Omental fat pad (tissue), 4 donors: ENCODE measurements around the gene QRFP. TPM values are rescaled to one million over a fixed set of nuclear protein-coding genes. Genes with fewer than 3 reads are reported as not detected.

Experiments used
- ATAC-seq: fragments of 150-250 bp; one replicate; pipeline ENCODE4 v1.9.1; 2016; ENCODE audit warnings: mild to moderate bottlenecking, moderate library complexity; ENCODE audit not compliant: low FRiP score
- DNase-seq: peaks from one replicate; pipeline ENCODE4 v3.0.0-alpha.2; 2019; ENCODE audit warnings: low spot score
- total RNA-seq, 4 donors: library from RNA; depleted of rRNA; stranded (reverse); fragments of >200 nt; gene quantifications; one replicate each; pipeline ENCODE4 v1.1.0, GENCODE V29; 2016
- TF ChIP-seq, protein P1 (sequence below), 3 donors: fragments of 450-650 bp; IDR thresholded peaks; one replicate each; pipeline ENCODE4 v1.5.1; 2016 to 2017; ENCODE audit warnings: antibody characterized with exemption in 3 of 3, mild to moderate bottlenecking in 3 of 3, moderate library complexity in 2 of 3

QRFP gene
- total RNA-seq, 4 donors from 2014 or later = not detected

- TF ChIP-seq, protein P1, sequence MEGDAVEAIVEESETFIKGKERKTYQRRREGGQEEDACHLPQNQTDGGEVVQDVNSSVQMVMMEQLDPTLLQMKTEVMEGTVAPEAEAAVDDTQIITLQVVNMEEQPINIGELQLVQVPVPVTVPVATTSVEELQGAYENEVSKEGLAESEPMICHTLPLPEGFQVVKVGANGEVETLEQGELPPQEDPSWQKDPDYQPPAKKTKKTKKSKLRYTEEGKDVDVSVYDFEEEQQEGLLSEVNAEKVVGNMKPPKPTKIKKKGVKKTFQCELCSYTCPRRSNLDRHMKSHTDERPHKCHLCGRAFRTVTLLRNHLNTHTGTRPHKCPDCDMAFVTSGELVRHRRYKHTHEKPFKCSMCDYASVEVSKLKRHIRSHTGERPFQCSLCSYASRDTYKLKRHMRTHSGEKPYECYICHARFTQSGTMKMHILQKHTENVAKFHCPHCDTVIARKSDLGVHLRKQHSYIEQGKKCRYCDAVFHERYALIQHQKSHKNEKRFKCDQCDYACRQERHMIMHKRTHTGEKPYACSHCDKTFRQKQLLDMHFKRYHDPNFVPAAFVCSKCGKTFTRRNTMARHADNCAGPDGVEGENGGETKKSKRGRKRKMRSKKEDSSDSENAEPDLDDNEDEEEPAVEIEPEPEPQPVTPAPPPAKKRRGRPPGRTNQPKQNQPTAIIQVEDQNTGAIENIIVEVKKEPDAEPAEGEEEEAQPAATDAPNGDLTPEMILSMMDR (IDR thresholded peaks at IDR 0.05) = peak in 1 of 3 donors; percentile 50
- peak; percentile 44 for ATAC-seq
- DNase-seq = peak; percentile 43
Measured at GRCh38 chr9:130940693-130941576, 44.3 kb upstream of the QRFP start.

- ATAC-seq = no peak
- TF ChIP-seq, protein P1 (IDR thresholded peaks at IDR 0.05) = no peak
- no peak for DNase-seq
Measured at GRCh38 chr9:130940027-130940549, 43.5 kb upstream of the QRFP start.

DNA sequence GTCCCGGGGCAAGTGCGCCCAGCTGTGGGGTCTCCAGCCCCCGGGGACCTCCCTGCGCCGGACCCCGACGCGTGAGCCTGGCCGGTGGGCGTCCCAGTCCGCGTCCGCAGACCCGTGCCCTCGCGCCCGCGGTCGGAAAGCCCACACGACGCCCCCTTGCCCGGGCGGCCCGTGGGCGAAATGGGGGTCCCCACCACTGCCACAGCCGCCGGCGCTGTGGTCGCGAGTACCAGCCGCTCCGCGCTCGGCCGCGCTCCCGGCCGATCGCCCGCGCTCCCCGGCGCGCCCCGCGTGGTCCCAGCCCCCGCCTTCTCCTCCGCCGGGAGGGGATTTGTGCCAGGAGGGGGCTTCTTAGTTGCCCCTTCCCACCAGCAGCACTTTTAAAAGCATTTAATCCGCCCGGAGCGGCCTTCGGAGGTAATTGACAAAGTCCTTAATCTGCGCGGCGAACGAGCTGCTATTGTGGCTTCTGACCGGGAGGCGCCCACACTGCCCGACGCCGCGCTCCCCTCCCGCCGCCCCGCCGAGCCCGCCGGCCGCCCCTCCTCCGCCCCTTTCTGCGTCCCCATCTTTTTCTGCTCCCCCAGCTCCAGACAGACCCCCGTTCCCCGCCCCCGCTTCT, 42.9 kb upstream of the QRFP start:
- TF ChIP-seq, protein P1 (IDR thresholded peaks at IDR 0.05) = no peak
- DNase-seq (no peak), ATAC-seq (no peak)

DNA sequence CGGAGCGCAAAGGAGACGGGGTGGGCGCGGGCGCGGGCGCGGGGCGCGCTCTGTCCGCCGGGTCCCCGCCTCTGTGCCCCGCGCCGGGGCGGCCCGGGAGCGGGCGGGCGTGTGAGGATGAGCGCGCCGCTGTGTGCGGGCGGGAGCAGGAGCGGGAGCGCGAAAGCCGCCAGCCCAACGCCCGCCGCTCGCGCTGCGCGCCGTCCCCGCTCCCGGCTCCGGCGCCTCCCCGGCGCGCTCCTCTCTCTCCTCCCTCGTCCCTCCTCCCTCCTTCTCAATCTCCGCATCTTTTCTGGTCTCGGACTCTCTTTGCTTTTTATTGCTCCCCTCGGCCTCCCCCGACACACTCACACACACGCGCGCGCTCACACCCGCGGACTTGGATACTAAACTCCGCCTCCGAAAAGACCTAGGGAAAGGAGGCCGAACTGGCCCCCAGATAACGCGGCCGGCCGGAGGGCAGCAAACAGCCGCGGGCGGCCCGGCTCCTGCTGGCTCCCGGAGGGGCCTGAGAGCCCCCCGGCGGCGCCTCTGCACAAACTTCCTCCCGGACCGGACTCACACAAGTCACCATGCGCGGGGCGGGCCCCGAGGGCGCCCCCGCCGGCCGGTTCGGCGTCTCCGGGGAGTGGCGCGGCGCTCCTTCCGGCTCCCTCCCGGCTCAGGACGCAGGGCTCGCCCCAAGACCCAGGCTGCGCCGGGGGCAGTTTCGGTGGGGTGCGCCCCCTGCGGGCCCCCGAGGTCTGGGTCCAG, 42.2 kb upstream of the QRFP start, which contains the start of gene FIBCD1:
Gene FIBCD1 (minus strand): TSS at position 596 of the 753 bp plus-strand sequence. CDS start 640 bp downstream, outside the sequence.
- no peak for ATAC-seq
- DNase-seq = no peak
- TF ChIP-seq, protein P1 (IDR thresholded peaks at IDR 0.05) = no peak

GRCh38 chr9:130938184-130938651, 41.6 kb upstream of the QRFP start:
- ATAC-seq = no peak
- TF ChIP-seq, protein P1 (IDR thresholded peaks at IDR 0.05) = no peak

DNA sequence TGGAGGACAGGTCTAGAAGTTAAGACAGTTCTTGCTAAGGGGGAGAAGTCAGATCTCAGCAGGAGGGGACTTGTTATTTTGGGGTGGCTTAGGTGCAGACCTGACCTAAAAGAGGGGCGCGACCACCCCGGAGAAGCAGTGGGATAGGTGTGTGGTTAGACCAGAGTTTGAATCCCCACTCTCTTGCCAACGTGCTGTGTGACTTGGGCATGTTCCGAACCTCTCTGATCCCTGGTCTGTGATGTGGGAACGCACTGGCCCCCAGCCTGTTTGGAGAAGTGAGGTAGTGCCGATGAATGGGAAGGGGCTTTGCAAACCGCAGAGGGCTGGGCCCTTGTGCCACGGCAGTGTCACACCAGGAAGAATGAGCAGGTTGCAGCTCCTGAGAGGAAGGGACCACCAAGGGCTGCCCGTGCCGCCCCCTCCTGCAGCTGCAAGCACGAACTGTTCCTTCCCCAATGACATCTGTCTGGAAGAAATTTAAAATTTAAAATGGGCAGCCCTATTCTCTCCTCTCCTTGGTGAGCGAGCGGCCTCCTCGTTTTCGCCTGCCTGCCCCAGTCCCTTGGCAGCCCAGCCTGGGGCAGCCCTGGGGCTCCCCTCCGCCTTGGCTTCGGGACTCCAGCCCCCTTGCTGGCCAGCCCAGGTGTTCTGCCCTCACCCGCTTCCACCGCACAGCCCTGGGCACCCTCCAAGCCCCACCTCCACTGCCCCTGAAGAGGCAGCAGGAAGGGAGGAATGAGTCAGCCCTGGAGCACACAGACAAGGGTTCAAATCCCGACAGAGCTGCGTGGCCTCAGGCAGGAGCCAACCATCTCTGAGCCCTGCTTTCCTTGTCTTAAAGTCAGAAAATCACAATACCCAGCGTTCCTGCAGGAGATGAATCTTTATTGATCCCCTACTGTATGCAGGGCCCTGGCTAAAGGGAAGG, 40.8 kb upstream of the QRFP start:
- DNase-seq = no peak
- TF ChIP-seq, protein P1 (IDR thresholded peaks at IDR 0.05) = no peak
- ATAC-seq = no peak

More at GRCh38 chr9:130938184-130938651, 41.6 kb upstream of the QRFP start:
- no peak for DNase-seq
